IPS DF 6.9 (cell line): ENCODE measurements around the gene GCAT.

Experiments used
- DNase-seq: peaks from one replicate; pipeline ENCODE4 v3.0.0-alpha.2; 2013; ENCODE audit warnings: low read depth, low spot score
- H3K27ac ChIP-seq: one replicate; pipeline ENCODE4 v1.5.1; 2013; ENCODE audit warnings: low read length, control low read depth
- H3K27me3 ChIP-seq: 2 replicates; pipeline ENCODE4 v1.6.1; 2013; ENCODE audit warnings: mild to moderate bottlenecking, low read length; ENCODE audit not compliant: control insufficient read depth, insufficient read depth
- H3K36me3 ChIP-seq: 2 replicates; pipeline ENCODE4 v1.6.1; 2013; ENCODE audit warnings: low read length; ENCODE audit not compliant: control insufficient read depth, insufficient read depth
- H3K4me1 ChIP-seq: 2 replicates; pipeline ENCODE4 v1.6.1; 2013; ENCODE audit warnings: low read length; ENCODE audit not compliant: control insufficient read depth, insufficient read depth
- H3K4me3 ChIP-seq: 2 replicates; pipeline ENCODE4 v1.5.1; 2013; ENCODE audit warnings: mild to moderate bottlenecking, low read length
- H3K9me3 ChIP-seq: 2 replicates; pipeline ENCODE4 v1.6.1; 2013; ENCODE audit warnings: low read length, inconsistent platforms; ENCODE audit not compliant: control insufficient read depth, insufficient read depth
- WGBS: extraction: QIAGEN DNeasy Blood & Tissue Kit; methylation state at CpG from one replicate; pipeline ENCODE4 v1.1.7; 2013; ENCODE audit warnings: mixed read lengths, missing lambda C conversion rate; ENCODE audit not compliant: insufficient read length, insufficient coverage; 5-methylcytosine and 5-hydroxymethylcytosine counted together

GCAT gene

GRCh38 chr22:37843741-37844089 is 36.0 kb downstream of the GCAT start:
- DNase-seq: no peak
- Histone ChIP-seq H3K9me3 (no peaks in the 10 kb centered on the region), H3K4me1 (no peaks in the 10 kb centered on the region), H3K36me3 (no peaks in the 10 kb centered on the region), H3K27ac (no peak overlapping the region), H3K27me3 (no peaks in the 10 kb centered on the region; the same call in 1 of the 2 replicates), H3K4me3 (peak overlapping the region; percentile 97)
- WGBS: no CpG with 5 or more reads among the region's 46 CpGs

DNA sequence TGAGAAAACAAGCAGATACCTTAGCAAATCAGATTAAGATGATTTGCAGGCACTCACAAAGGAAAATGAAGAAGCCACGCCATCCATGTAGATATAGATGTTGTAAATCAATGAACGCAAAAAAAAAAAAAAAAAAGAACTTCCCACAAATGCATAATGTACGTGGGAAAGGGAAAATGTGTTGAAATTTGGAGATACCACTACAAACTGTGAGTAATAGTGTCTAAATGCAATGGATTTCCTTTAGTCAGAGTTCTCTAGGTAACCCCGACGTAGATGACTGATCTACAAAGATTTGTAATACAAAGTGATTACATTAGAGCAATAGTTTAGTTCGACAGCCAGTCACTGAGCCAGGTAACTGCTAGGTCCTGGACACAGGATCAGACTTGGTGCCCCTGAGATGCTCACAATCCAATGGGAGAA is 37.2 kb downstream of the GCAT start:
- no peaks in the 10 kb centered on the region for H3K36me3 ChIP-seq
- no CpG with 5 or more reads among the region's 6 CpGs for WGBS
- H3K27ac ChIP-seq: no peak overlapping the region
- H3K4me3 ChIP-seq: no peak overlapping the region
- DNase-seq: no peak
- H3K27me3 ChIP-seq: no peaks in the 10 kb centered on the region; the same call in 1 of the 2 replicates
- H3K9me3 ChIP-seq: no peaks in the 10 kb centered on the region
- 0 out of 2 replicates have a peak, but pooled peaks cover under 1% of the 10 kb centered on the region for H3K4me1 ChIP-seq

DNA sequence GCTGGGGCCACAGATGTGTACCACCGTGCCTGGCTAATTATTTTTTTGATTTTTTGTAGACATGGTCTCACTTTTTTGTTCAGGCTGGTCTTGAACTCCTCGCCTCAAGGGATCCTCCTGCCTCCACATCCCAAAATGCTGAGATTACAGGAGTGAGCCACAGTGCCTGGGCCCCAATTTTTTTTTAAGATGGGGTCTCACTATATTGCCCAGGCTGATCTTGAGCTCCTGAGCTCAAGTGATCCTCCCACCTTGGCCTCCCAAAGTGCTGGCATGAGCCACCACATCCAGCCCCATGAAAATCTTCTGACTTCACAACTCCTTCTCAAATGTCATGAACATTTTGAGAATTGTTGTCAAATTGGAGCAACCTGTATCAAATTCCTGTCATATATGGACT is 38.7 kb downstream of the GCAT start:
- H3K27me3 ChIP-seq: no peaks in the 10 kb centered on the region; the same call in 1 of the 2 replicates
- DNase-seq: no peak
- no CpG with 5 or more reads among the region's 2 CpGs for WGBS
- H3K9me3 ChIP-seq: no peaks in the 10 kb centered on the region
- no peak overlapping the region for H3K4me3 ChIP-seq
- H3K4me1 ChIP-seq: 0 out of 2 replicates have a peak, but pooled peaks cover 2% of the 10 kb centered on the region
- peaks cover 3% of the 10 kb centered on the region; the same call in 1 of the 2 replicates for H3K36me3 ChIP-seq
- no peak overlapping the region for H3K27ac ChIP-seq

DNA sequence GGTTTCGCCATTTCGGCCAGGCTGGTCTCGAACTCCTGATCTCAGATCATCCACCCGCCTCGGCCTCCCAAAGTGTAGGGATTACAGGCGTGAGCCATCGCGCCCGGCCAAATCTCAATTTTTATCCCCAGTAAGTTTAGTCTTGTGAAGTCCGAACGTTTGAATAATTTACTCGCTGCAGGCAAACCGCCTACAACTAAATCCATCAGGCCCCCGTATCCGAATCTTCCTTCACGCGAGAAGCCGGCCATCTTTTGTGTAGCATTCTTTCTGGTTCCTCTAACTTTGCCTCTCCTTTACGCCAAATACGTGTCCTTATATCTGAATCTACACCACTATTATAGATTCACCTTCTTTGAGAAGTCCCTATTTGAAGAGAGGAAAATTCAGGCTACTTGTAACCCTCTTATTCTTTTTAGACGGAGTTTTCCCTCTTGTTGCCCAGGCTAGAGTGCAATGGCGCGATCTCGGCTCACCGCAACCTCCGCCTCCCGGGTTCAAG is 40.9 kb downstream of the GCAT start:
- no CpG with 5 or more reads among the region's 27 CpGs for WGBS
- DNase-seq: no peak
- peaks cover 12% of the 10 kb centered on the region for H3K36me3 ChIP-seq
- H3K27me3 ChIP-seq: no peaks in the 10 kb centered on the region; the same call in 1 of the 2 replicates
- no peaks in the 10 kb centered on the region for H3K9me3 ChIP-seq
- no peak overlapping the region for H3K27ac ChIP-seq
- peak overlapping the region; percentile 93; the same call in 1 of the 2 replicates for H3K4me3 ChIP-seq
- H3K4me1 ChIP-seq: 0 out of 2 replicates have a peak, but pooled peaks cover 2% of the 10 kb centered on the region

GRCh38 chr22:37849089-37849751 is 41.5 kb downstream of the GCAT start, which contains the start of gene EIF3L:
EIF3L (plus strand) TSS chr22:37849419; CDS start chr22:37849450, 31 bp downstream.
- Histone ChIP-seq H3K4me1 (0 out of 2 replicates have a peak, but pooled peaks cover 2% of the 10 kb centered on the region), H3K27ac (no peak within 1 kb of the TSS), H3K4me3 (peak within 1 kb of the TSS; percentile 93), H3K9me3 (no peaks in the 10 kb centered on the region), H3K27me3 (no peaks in the 10 kb centered on the region; the same call in 1 of the 2 replicates), H3K36me3 (peaks cover 12% of the 10 kb centered on the region)
- DNase-seq: peak; percentile 78
- WGBS: no CpG with 5 or more reads among the region's 49 CpGs

DNA sequence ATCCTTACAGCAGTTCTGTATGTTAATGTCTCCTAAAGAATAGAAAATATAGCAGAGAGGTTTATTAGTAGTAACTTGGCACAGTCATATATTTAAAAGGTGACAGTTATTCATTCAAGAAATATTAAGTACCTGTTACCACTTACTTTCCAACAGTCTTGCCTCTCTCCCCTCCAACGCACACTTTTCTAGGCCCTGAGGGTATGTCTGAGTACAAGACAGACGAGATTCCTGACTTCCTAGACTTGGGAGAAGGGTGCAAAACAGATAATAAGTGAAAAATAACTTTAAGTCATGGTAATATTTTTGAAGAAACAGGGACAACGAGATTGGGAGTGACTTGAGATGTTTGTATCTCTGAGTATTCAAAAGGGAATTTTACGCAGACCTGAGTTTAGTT is 43.1 kb downstream of the GCAT start:
- H3K9me3 ChIP-seq: no peaks in the 10 kb centered on the region

DNA sequence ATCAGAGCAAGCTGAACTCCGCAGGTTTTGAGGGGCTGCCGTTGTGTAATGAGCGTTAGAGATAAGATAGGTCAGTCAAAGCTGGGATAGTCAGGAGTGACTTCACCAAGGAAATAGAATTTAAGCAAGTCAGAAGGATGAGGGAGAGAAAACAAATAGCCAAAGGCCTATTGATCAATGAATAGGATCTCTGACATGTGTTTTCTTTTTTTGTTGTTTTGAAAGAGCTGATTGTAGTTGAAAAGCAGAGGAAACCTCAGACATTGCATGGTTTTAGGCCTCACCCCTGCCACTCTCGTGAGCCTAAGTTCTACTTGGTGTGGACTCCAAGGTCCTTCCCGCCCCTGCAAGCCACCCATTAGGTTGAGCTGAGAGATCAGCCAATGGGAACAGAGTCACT is 44.7 kb downstream of the GCAT start:
- H3K27me3 ChIP-seq: no peaks in the 10 kb centered on the region; the same call in 1 of the 2 replicates
- H3K27ac ChIP-seq: no peak overlapping the region
- no CpG with 5 or more reads among the region's 5 CpGs for WGBS
- no peaks in the 10 kb centered on the region for H3K9me3 ChIP-seq
- DNase-seq: no peak
- H3K4me3 ChIP-seq: no peak overlapping the region
- H3K36me3 ChIP-seq: peaks cover 21% of the 10 kb centered on the region
- H3K4me1 ChIP-seq: 0 out of 2 replicates have a peak, but pooled peaks cover 2% of the 10 kb centered on the region

More for the DNA sequence above, 43.1 kb downstream of the GCAT start:
- Histone ChIP-seq H3K27ac (no peak overlapping the region), H3K4me1 (0 out of 2 replicates have a peak, but pooled peaks cover 2% of the 10 kb centered on the region), H3K4me3 (no peak overlapping the region), H3K27me3 (no peaks in the 10 kb centered on the region; the same call in 1 of the 2 replicates), H3K36me3 (peaks cover 21% of the 10 kb centered on the region)
- no peak for DNase-seq
- no CpG with 5 or more reads among the region's 4 CpGs for WGBS

- Histone ChIP-seq H3K4me1 (0 out of 2 replicates have a peak, but pooled peaks cover under 1% of the 10 kb centered on the region), H3K36me3 (peaks cover 27% of the 10 kb centered on the region), H3K9me3 (no peaks in the 10 kb centered on the region), H3K27ac (no peak overlapping the region), H3K4me3 (no peak overlapping the region), H3K27me3 (no peaks in the 10 kb centered on the region)
- no CpG with 5 or more reads among the region's 2 CpGs for WGBS
- DNase-seq: no peak
These were observed 47.2 kb downstream of the GCAT start for GRCh38 chr22:37854946-37855345.

GRCh38 chr22:37855462-37855861 is 47.7 kb downstream of the GCAT start:
- H3K27me3 ChIP-seq: no peaks in the 10 kb centered on the region
- no peak overlapping the region for H3K4me3 ChIP-seq
- no peak for DNase-seq
- H3K4me1 ChIP-seq: no peaks in the 10 kb centered on the region
- no peaks in the 10 kb centered on the region for H3K9me3 ChIP-seq
- H3K36me3 ChIP-seq: peaks cover 28% of the 10 kb centered on the region
- WGBS: no CpG with 5 or more reads among the region's 2 CpGs
- H3K27ac ChIP-seq: no peak overlapping the region

DNA sequence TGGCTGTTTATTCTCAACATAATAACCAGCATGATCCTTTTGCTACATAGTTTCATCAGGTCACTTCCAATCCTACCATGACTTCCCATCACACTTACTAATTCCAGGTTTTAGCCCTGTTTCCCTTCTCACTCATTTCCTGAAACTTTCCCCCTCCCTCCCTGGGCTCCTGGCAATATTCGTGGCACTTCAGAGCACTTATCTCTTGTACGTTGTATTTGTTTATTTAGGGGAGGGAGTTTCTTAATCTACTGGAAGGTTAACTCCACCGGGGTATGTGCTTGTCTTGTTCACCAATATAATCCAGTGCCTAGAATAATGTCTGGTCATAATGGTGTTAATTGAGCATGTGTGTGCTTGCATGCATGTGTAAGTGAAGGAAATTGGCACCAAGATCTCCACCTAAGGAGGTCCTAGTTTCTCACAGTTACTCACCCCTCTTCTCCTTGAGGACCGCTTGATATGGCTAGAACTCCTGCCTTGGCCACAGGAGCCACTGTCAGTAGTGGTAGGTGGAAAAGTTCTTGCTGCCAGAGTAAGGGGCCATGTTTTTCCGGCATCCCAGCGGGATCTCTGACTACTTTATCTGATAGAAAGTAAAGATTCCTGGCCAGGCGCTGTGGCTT is 53.2 kb downstream of the GCAT start:
- no peak overlapping the region for H3K4me3 ChIP-seq
- WGBS: no CpG with 5 or more reads among the region's 7 CpGs
- no peaks in the 10 kb centered on the region for H3K9me3 ChIP-seq
- H3K4me1 ChIP-seq: no peaks in the 10 kb centered on the region
- no peak overlapping the region for H3K27ac ChIP-seq
- H3K27me3 ChIP-seq: no peaks in the 10 kb centered on the region
- H3K36me3 ChIP-seq: peaks cover 39% of the 10 kb centered on the region
- DNase-seq: no peak
